A673 (cell line): ENCODE measurements around the gene NTSR2.

Experiments
- CTCF ChIP-seq: fragments of 300-800, 200-600 bp; sonication (generic); conservative IDR thresholded peaks from 2 replicates; pipeline ENCODE4 v1.5.1; 2017; ENCODE audit warnings: low read depth, mild to moderate bottlenecking, antibody characterized with exemption, low read length, moderate library complexity, mixed read lengths
- EZH2 ChIP-seq: fragments of 200-600 bp; sonication (generic); IDR thresholded peaks from 2 replicates; pipeline ENCODE4 v1.6.1; 2017; ENCODE audit warnings: borderline replicate concordance, low read depth, mild to moderate bottlenecking, mixed read lengths, antibody characterized with exemption, low read length; ENCODE audit not compliant: poor library complexity, severe bottlenecking

GRCh38 chr2:11628675-11629074 lies 41.3 kb downstream of the NTSR2 start:
- TF ChIP-seq CTCF (no peak), EZH2 (no peak)
